Activated CD4-positive, alpha-beta T cell treated with anti-CD3 and anti-CD28 coated beads, Interleukin-2, amount 10 ng/mL, durations not matched to agents 7 days and 5 days (primary cell): ENCODE data around the gene PIGN. TPM values are rescaled to one million over a fixed set of nuclear protein-coding genes. Genes with fewer than 3 reads are reported as not detected.
A peak's percentile ranks its signal among the peaks of the same experiment; 100 is the strongest.
"Not testable (repeated sequence)": the region's sequence is repeated elsewhere in the genome, so short reads cannot be mapped to it uniquely, and the experiment has no call there.

Source experiments
- CTCF ChIA-PET: fragments of 350-600 bp; sonication (Branson Sonifier 250); formaldehyde crosslinking; loops from one replicate; lab custom pipeline; 2021; ENCODE audit warnings: antibody characterized with exemption; lab: Charles Lee
- POLR2A ChIA-PET: fragments of 350-600 bp; sonication (Branson Sonifier 250); formaldehyde crosslinking; loops from one replicate; lab custom pipeline; 2021; ENCODE audit warnings: antibody characterized with exemption; lab: Charles Lee
- DNase-seq: peaks from one replicate; pipeline ENCODE4 v3.0.0-alpha.2; 2020
- H3K27ac Mint-ChIP-seq: one replicate; pipeline ENCODE4 v1.8.0; 2021; ENCODE audit warnings: mild to moderate bottlenecking, moderate library complexity, mixed read lengths
- H3K27me3 Mint-ChIP-seq: one replicate; pipeline ENCODE4 v1.8.0; 2021; ENCODE audit warnings: mixed read lengths
- H3K36me3 Mint-ChIP-seq: one replicate; pipeline ENCODE4 v1.8.0; 2021; ENCODE audit warnings: low read depth, mixed read lengths
- H3K4me1 Mint-ChIP-seq: one replicate; pipeline ENCODE4 v1.8.0; 2021; ENCODE audit warnings: mixed read lengths
- H3K4me3 Mint-ChIP-seq: one replicate; pipeline ENCODE4 v1.8.0; 2021; ENCODE audit warnings: mild to moderate bottlenecking, moderate library complexity, mixed read lengths
- H3K9me3 Mint-ChIP-seq: one replicate; pipeline ENCODE4 v1.8.0; 2021; ENCODE audit warnings: mixed read lengths
- total RNA-seq, 2 experiments: library from RNA; stranded (reverse); gene quantifications; one replicate each; pipeline ENCODE4 v1.2.3, GENCODE V29; 2021

The PIGN gene
- total RNA-seq, 2 experiments from 2014 or later: 28.5 to 31.8 TPM

- Mint-ChIP-seq H3K27me3 (no peaks in the 10 kb centered on the region), H3K9me3 (peaks cover 7% of the 10 kb centered on the region), H3K27ac (no peak overlapping the region), H3K36me3 (peaks cover 5% of the 10 kb centered on the region), H3K4me1 (no peaks in the 10 kb centered on the region), H3K4me3 (no peak overlapping the region)
- ChIA-PET POLR2A (no interaction called here), CTCF (no interaction called here)
- no peak for DNase-seq
Measured at GRCh38 chr18:62061821-62062478, 124.9 kb downstream of the PIGN start.

GRCh38 chr18:62060820-62061219 lies 126.0 kb downstream of the PIGN start:
- CTCF ChIA-PET: no interaction called here
- peaks cover 8% of the 10 kb centered on the region for H3K9me3 Mint-ChIP-seq
- H3K36me3 Mint-ChIP-seq: peaks cover 5% of the 10 kb centered on the region
- H3K27me3 Mint-ChIP-seq: no peaks in the 10 kb centered on the region
- H3K27ac Mint-ChIP-seq: no peak overlapping the region
- POLR2A ChIA-PET: no interaction called here
- no peaks in the 10 kb centered on the region for H3K4me1 Mint-ChIP-seq
- no peak overlapping the region for H3K4me3 Mint-ChIP-seq
- DNase-seq: no peak

GRCh38 chr18:62054929-62055498 lies 131.8 kb downstream of the PIGN start:
- DNase-seq: no peak
- H3K4me1 Mint-ChIP-seq: no peaks in the 10 kb centered on the region
- no peak overlapping the region for H3K4me3 Mint-ChIP-seq
- no peak overlapping the region for H3K27ac Mint-ChIP-seq
- no peaks in the 10 kb centered on the region for H3K27me3 Mint-ChIP-seq
- H3K9me3 Mint-ChIP-seq: peaks cover 7% of the 10 kb centered on the region
- POLR2A ChIA-PET: interaction anchor here (0.6 kb wide), 1 partner anchor 17 kb away, joined by 3 read pairs; no protein-coding TSS in a partner anchor
- CTCF ChIA-PET: interaction anchor here (0.9 kb wide), 1 partner anchor 97 kb away, joined by 3 read pairs; no protein-coding TSS in a partner anchor
- H3K36me3 Mint-ChIP-seq: peaks cover 12% of the 10 kb centered on the region

GRCh38 chr18:62048279-62048678 lies 138.6 kb downstream of the PIGN start:
- H3K36me3 Mint-ChIP-seq: peaks cover 20% of the 10 kb centered on the region
- no peaks in the 10 kb centered on the region for H3K4me1 Mint-ChIP-seq
- ChIA-PET CTCF (no interaction called here), POLR2A (no interaction called here)
- H3K27ac Mint-ChIP-seq: no peak overlapping the region
- H3K4me3 Mint-ChIP-seq: no peak overlapping the region
- no peaks in the 10 kb centered on the region for H3K27me3 Mint-ChIP-seq
- peaks cover 11% of the 10 kb centered on the region for H3K9me3 Mint-ChIP-seq
- no peak for DNase-seq

DNA sequence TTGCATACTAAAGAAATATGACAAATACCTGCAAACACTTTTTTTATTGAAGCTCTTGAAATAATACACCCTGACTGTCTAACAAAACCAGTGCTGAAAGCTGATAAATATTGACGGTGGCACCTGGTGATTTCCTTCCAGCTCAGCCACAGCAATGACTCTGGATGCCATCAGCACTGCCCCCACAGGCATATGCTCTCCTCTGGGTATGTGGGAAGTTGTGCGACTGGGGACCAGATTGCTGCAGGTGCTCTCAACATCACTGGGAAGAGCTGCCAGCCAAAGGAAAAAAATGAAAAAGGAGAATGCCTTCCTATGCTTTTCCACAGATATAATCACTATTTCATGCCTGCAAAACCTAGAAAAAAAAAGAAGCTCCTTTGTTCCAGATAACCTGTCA lies 141.5 kb downstream of the PIGN start:
- no peak for DNase-seq
- ChIA-PET CTCF (interaction anchor here (0.6 kb wide), 1 partner anchor 109 kb away, joined by 3 read pairs; no protein-coding TSS in a partner anchor), POLR2A (no interaction called here)
- Mint-ChIP-seq H3K4me1 (no peaks in the 10 kb centered on the region), H3K27ac (no peak overlapping the region), H3K36me3 (peaks cover 10% of the 10 kb centered on the region), H3K4me3 (no peak overlapping the region), H3K9me3 (peaks cover 9% of the 10 kb centered on the region), H3K27me3 (no peaks in the 10 kb centered on the region)

GRCh38 chr18:62044490-62045000 lies 142.3 kb downstream of the PIGN start:
- H3K4me3 Mint-ChIP-seq: no peak overlapping the region
- no peak for DNase-seq
- ChIA-PET POLR2A (no interaction called here), CTCF (no interaction called here)
- H3K36me3 Mint-ChIP-seq: peaks cover 10% of the 10 kb centered on the region
- no peak overlapping the region for H3K27ac Mint-ChIP-seq
- H3K9me3 Mint-ChIP-seq: peaks cover 9% of the 10 kb centered on the region
- no peaks in the 10 kb centered on the region for H3K27me3 Mint-ChIP-seq
- no peaks in the 10 kb centered on the region for H3K4me1 Mint-ChIP-seq

DNA sequence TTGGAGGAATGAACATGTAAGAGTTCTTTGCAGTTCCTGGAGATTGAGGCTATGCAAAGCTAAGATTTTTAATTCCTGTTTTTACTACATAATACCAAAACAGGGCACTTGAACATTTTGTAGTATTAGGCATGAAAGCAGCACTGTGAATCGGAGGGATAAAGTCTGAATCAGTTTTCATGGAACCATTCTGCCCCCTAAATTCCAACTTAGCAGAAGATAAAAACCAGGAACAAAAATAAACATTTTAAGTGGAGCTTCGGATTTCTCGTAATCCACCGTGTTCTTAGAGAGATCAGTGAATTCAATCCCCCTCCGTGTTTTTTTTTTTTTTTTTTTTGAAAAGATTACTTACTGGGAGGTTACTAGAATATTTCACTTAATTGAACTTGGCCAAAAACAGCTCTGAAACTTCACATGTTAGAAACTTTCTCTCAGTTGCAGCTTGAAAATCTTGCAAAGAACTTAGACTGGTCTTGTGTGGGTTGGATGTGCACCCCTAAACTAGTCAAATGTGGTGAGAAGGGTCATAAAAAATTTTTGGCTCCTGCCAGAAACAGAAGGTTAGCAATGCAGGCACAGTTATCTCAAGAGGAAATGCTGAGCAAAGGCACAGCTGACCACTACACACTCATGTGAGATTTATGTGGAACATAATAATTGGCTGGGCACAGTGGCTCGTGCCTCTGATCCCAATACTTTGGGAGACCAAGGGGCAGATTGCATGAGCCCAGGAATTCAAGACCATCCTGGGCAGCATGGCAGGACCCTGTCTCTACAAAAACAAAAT lies 148.7 kb downstream of the PIGN start:
- POLR2A ChIA-PET: interaction anchor here (0.6 kb wide), 2 partner anchors 16 to 626 kb away, joined by 3 read pairs; no protein-coding TSS in a partner anchor
- no peak overlapping the region for H3K4me3 Mint-ChIP-seq
- DNase-seq: no peak
- H3K27me3 Mint-ChIP-seq: no peaks in the 10 kb centered on the region
- H3K9me3 Mint-ChIP-seq: peaks cover 2% of the 10 kb centered on the region
- CTCF ChIA-PET: no interaction called here
- H3K4me1 Mint-ChIP-seq: peaks cover 14% of the 10 kb centered on the region
- H3K27ac Mint-ChIP-seq: no peak overlapping the region
- H3K36me3 Mint-ChIP-seq: no peaks in the 10 kb centered on the region

GRCh38 chr18:62037012-62037742 lies 149.7 kb downstream of the PIGN start:
- H3K4me3 Mint-ChIP-seq: no peak overlapping the region
- ChIA-PET CTCF (interaction anchor here (0.7 kb wide), 1 partner anchor 9 kb away, joined by 3 read pairs; no protein-coding TSS in a partner anchor), POLR2A (no interaction called here)
- no peaks in the 10 kb centered on the region for H3K27me3 Mint-ChIP-seq
- peaks cover 2% of the 10 kb centered on the region for H3K9me3 Mint-ChIP-seq
- peaks cover 20% of the 10 kb centered on the region for H3K4me1 Mint-ChIP-seq
- DNase-seq: no peak
- H3K27ac Mint-ChIP-seq: no peak overlapping the region
- H3K36me3 Mint-ChIP-seq: no peaks in the 10 kb centered on the region

- H3K9me3 Mint-ChIP-seq, H3K27ac Mint-ChIP-seq, H3K4me3 Mint-ChIP-seq, H3K36me3 Mint-ChIP-seq, CTCF ChIA-PET, DNase-seq, H3K27me3 Mint-ChIP-seq: not testable (repeated sequence)
- POLR2A ChIA-PET: interaction anchor here (0.5 kb wide), 1 partner anchor 35 kb away, joined by 6 read pairs; no protein-coding TSS in a partner anchor
- peaks cover 20% of the 10 kb centered on the region for H3K4me1 Mint-ChIP-seq
Measured at GRCh38 chr18:62034286-62034685, 152.6 kb downstream of the PIGN start.

GRCh38 chr18:62033756-62034155 lies 153.1 kb downstream of the PIGN start:
- CTCF ChIA-PET: no interaction called here
- Mint-ChIP-seq H3K36me3 (no peaks in the 10 kb centered on the region), H3K4me3 (no peak overlapping the region)

GRCh38 chr18:62033207-62033606 lies 153.6 kb downstream of the PIGN start:
- Mint-ChIP-seq H3K36me3 (no peaks in the 10 kb centered on the region), H3K27ac (no peak overlapping the region), H3K4me1 (peaks cover 20% of the 10 kb centered on the region), H3K9me3 (peaks cover 6% of the 10 kb centered on the region), H3K27me3 (peaks cover 2% of the 10 kb centered on the region), H3K4me3 (no peak overlapping the region)
- ChIA-PET POLR2A (no interaction called here), CTCF (no interaction called here)
- DNase-seq: peak; percentile 10

More at GRCh38 chr18:62033756-62034155, 153.1 kb downstream of the PIGN start:
- POLR2A ChIA-PET: interaction anchor here (0.5 kb wide), 1 partner anchor 35 kb away, joined by 6 read pairs; no protein-coding TSS in a partner anchor
- peaks cover 2% of the 10 kb centered on the region for H3K27me3 Mint-ChIP-seq
- H3K9me3 Mint-ChIP-seq: peaks cover 6% of the 10 kb centered on the region
- no peak overlapping the region for H3K27ac Mint-ChIP-seq
- DNase-seq: no peak
- peaks cover 20% of the 10 kb centered on the region for H3K4me1 Mint-ChIP-seq
